HG02588 (cell line): ENCODE data around the gene FYN.

Experiments
- ATAC-seq: cut with Tn5 transposase; IDR thresholded peaks from one replicate; pipeline ENCODE4 v1.9.1; 2021; ENCODE audit warnings: mild to moderate bottlenecking, moderate library complexity; ENCODE audit not compliant: unreplicated experiment

Gene FYN

GRCh38 chr6:111772381-111772780 is 100.9 kb downstream of the FYN start:
- no peak for ATAC-seq

- no peak for ATAC-seq
These were observed 101.6 kb downstream of the FYN start for GRCh38 chr6:111771629-111772028.

- no peak for ATAC-seq
These were observed 102.2 kb downstream of the FYN start for GRCh38 chr6:111771094-111771432.

DNA sequence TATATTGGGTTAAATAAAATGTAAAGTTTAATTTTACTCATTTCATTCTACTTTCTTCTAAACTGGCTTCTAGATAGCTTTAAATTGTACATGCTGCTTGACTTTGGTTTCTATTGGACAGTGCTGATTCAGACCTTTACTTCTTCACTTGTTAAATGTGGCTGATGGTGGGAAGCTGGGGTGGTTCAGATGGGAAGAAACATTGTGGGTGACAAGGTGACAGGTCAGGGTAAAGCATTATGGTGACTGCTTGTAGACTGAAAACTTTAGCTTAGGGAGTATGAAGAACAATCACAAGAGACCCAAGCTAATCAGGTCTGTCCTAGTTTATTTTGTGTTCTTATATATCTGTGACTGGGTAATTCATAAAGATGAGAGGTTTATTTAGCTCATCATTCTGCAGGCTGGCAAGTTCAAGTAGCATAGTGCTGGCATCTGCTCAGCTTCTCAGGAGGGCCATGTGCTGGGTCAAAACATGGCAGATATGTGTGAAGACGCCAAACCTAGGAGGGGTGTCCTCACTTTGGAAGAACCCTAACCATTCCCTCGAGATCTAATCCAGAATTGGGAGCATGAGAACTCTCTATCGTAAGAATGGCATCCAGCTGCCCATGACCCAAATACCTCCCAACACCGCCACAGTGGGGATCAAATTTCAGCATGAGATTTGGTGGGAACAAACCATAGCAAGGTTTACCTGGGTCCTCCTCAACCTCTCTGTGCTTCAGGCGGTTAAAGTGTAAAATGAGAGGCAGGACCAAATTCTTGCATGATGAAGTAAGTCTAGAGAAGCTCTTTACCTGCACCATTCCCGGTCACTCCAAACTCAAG is 102.8 kb downstream of the FYN start:
- ATAC-seq, result no peak

- ATAC-seq, result no peak
These were observed 103.7 kb downstream of the FYN start for GRCh38 chr6:111769365-111770152.

GRCh38 chr6:111768431-111768770 is 104.9 kb downstream of the FYN start:
- ATAC-seq, result no peak

- no peak for ATAC-seq
These were observed 105.4 kb downstream of the FYN start for GRCh38 chr6:111767752-111768430.

DNA sequence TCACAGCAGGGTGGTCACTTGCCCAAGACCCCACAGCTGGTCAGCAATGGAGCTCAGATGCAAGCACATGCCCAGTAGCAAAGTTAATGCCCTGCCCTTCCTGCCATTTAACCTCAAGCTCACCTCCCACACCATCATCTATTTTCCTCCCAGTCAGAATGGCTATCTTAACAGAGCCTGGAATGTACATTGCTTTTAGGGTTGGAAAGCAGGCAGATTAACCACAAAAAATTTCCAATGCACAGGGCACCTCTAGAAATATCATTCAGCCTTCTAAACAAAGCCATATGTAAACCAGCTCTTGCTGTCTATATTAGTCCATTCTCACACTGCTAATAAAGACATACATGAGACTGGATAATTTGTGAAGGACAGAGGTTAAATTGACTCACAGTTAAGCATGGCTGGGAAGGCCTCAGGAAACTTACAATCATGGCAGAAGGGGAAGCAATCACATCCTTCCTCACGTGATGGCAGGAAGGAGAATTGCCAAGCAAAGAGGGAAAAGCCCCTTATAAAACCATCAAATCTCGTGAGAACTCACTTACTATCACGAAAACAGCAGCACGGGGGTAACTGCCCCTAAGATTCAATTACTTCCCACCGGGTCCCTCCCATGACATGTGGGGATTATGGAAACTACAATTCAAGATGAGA is 106.9 kb downstream of the FYN start:
- no peak for ATAC-seq

- ATAC-seq, result no peak
These were observed 107.5 kb downstream of the FYN start for GRCh38 chr6:111765763-111766162.

DNA sequence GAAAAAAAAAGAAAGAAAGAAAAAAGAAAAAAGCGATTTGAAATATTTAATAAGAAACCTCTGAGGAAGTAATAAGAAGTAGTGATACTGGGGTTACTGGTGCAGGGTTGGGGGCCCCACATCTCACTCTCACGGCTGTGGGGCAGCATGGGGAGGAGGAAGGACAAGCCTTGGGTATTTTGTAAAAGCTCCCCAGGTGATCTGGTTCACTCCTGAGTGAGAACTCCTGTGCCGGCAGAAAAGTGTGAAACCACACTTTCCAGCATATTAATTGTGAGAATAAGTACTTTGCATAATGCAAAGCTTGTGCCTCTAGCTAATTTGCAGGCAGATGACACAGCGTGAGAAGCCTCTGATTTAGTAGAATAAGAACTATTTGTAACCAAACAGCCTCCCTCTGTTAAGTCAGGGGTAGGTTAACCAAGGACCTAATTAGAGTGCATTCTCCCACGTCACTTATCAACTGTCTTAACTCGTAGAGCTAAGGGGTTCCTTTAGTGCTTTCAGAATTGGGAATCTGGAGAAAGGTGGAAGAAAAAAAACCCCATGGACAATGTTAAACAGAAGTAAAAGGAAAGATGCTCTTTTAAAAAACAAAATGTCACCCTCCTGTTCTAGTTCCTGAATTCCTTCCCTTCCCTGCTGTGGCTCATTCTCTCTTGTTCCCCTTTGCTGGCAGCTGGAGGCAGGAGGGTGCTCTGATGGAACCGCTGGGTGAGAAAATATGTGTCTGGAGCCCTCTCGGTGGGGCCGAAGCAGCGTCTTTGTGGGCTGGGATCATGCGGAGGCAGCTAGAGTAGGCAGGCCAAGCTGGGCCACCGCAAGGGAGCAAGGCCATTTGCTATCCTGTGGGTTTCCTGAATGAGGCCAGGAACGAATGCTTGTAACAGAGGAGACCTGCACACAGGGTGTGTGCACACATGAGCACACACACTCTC is 108.7 kb downstream of the FYN start:
- peak; percentile 83 for ATAC-seq

DNA sequence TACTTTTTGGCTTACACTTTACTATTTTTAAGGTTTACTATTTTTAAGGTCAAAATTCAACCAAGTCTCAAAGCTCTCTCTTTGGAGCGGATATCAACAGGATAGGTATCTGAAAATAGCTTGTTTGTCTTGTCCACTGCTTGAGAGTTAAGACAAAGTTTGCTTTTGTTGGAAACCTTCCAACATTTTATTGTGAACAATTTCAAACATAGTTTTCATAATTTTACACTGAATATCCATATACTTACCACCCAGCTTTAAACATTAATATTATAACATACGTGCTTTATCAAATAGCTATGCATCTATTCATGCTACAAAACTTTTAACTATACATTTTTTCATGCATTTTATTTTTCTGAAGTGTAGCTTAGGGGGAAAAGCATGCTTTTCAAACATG is 109.9 kb downstream of the FYN start:
- ATAC-seq, result no peak

GRCh38 chr6:111761783-111762312 is 111.4 kb downstream of the FYN start:
- peak; percentile 40 for ATAC-seq

GRCh38 chr6:111761212-111761611 is 112.0 kb downstream of the FYN start:
- ATAC-seq, result no peak

GRCh38 chr6:111759836-111760785 is 113.1 kb downstream of the FYN start:
- ATAC-seq, result no peak

GRCh38 chr6:111759331-111759835 is 113.9 kb downstream of the FYN start:
- no peak for ATAC-seq

- no peak for ATAC-seq
These were observed 114.5 kb downstream of the FYN start for GRCh38 chr6:111758608-111759329.

- ATAC-seq, result no peak
These were observed 115.9 kb downstream of the FYN start for GRCh38 chr6:111757342-111757741.

DNA sequence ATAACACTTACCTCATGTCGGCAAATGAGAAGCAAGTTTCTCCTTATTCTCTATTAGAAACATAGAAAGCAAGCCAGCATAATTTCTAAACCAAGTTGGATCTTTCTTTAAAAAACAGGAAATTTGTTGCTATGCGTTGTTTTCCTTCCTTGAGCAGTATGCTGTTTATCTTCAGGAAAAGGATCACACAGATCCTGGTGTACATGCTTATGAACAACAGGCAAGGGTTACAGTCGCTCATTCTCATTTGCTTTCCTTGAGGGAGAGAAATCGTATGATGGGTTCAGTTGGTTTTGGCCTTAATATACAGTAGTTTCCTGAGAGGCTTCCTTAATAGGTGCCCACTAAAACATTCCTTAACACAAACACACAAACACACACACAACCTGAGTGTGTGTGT is 118.8 kb downstream of the FYN start:
- ATAC-seq, result no peak
